Stimulated activated naive CD4-positive, alpha-beta T cell (primary cell): ENCODE data around the gene GTF3C4.
"Not testable (repeated sequence)": the region's sequence is repeated elsewhere in the genome, so short reads cannot be mapped to it uniquely, and the experiment has no call there.

ENCODE experiments used
- DNase-seq, 6 experiments: peaks; one replicate each; lab custom pipeline; 2025; lab: John Stamatoyannopoulos, UW

The GTF3C4 gene

DNA sequence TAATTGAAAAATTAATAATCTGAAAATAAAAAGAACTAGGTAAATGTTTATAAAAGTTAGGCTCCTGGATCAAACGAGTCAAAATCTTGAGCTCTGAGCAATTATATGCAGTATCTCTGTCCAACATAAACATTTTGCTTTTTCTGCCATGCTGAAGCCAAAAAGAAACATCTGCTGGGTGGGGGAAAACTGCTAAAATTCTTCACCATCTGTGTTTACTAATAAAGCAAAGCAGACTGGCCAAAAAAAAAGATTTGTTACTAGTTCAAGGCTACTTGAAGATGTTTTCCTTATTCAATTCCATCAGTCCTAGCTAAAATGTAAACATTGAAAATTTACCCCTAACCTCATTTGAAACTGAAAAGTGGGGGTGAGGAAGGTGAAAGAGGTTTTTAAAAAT is 29.7 kb downstream of the GTF3C4 start:
- DNase-seq: no peak

DNA sequence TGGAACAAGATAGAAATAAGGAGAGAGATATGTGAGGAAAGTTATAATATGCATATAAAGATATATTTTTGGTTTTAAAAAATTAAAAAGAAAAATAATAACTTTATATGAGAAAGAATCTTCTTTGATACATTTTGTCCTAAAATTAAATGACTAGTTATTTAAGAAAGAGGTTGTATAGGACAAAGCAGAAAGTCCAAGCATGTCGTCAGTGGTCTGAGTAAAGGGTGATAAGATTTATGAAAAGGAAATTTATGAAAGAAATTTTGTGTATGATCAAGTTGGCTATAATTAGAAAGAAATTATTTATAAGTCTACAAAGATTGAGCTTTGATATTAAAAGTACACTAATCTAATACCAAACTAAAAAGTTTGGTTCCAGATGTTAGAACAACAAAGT is 32.0 kb downstream of the GTF3C4 start:
- DNase-seq: no peak

GRCh38 chr9:132703336-132703735 is 33.1 kb downstream of the GTF3C4 start:
- no peak for DNase-seq

DNA sequence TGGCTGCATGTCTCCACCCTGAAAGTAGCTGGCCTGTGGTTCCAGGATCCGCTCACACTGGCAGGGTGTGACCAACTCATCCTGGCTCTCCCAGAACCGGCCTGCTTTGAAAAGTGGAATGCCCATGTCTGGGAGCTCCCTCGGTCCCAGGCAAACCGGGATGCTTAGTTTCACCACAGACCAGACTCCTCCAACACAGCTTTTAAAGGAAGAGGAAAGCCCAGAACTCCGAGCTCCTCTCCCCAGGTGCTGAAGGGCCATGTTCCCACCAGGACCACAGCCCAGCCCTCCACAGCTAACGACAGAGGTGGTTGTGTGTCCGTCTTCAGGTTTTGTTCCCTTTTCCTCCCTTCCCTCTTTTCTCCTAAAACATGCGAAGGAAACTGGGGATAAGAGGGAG is 38.0 kb downstream of the GTF3C4 start:
- no peak for DNase-seq

DNA sequence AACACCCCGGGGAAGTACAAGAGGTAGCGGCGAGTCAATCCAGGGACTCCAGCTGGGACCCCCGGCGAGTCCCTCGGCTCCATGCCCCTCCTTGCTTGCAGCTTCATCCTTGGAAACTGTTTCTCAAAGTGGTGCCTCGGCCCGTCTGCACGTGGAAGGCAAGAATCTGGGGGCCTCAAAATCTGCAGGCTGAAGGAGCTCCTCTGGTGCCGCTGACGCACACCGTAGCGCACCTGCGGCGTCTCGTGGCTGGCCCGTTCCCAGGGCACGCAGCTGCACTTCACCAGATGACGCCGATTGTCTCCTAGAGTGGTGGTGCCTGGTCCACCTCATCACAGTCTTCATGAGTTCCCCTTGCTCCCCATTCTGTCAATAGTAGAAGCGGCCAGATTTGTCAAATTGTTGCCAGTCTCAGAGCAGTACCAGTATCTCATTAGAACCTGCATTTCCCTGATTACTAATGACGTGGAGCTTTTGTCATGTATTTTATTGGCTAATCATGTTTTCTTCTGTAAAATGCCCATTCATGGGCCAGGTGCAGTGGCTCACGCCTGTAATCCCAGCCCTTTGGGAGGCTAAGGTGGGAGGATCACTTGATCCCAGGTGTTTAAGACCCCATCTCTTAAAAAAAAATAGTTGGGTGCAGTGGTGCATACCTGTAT is 38.6 kb downstream of the GTF3C4 start:
- DNase-seq: no peak

GRCh38 chr9:132710333-132710732 is 40.1 kb downstream of the GTF3C4 start:
- no peak for DNase-seq

DNA sequence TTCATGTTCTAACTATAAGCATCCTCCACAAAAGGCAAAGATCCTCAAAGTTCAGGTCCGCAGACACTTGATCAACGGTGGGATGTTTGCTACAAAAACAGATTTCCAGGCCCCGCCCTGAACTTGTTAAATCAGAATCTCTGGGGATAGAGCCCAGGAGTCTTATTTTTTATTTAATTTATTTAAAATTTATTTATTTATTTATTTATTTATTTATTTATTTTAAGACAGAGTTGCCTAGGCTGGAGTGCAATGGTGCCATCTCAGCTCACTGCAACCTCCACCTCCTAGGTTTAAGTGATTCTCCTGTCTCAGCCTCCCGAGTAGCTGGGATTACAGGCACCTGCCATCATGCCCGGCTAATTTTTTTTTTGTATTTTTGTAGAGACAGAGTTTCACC is 40.9 kb downstream of the GTF3C4 start:
- DNase-seq: not testable (repeated sequence)

DNA sequence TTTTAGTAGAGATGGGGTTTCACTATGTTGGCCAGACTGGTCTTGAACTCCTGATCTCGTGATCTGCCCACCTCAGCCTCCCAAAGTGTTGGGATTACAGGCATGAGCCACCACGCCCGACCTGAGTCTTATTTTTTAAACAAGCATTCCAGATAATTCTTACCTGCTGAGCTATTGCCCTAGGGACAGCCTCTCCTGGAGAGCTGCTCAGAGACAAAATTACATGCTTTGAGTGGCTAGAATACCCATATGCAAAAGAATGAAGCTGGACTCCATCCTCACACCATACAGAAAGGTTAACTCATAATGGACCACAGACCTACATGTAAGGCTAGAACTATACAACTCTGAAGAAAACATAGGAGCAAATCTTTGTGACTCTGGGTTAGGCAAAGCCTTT is 41.6 kb downstream of the GTF3C4 start:
- no peak for DNase-seq

- no peak for DNase-seq
These were observed 42.5 kb downstream of the GTF3C4 start for GRCh38 chr9:132712753-132713152.

GRCh38 chr9:132716007-132716406 is 45.7 kb downstream of the GTF3C4 start:
- no peak for DNase-seq

DNA sequence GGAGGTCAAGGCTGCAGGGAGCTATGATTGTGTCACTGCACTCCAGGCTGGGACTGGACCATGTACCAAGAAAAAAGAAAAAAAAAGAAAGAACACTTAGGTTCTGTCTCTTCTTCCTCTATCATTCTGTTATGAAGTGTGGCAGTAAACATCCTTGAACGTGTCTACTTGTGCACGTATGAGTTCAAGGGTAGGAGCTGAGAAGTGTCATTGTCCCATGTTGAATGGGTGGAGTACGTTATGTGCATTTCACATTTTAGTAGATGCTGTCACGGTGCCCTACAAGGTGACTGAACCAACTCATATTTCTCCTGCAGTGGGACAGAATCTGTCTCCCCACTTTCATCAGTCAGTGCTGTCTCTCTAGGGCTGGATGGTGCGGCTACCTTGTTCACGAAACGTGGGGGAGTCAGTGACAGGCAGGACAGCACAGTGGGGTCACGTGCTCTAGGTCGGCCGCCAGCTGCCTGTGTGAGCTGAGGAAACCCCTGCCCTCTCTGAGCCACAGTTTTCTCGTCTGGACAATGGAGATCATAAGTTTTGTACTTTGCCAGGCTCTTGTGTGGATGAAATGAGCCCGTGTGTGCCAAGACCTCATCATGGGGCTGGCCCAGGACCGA is 47.2 kb downstream of the GTF3C4 start:
- DNase-seq: no peak

DNA sequence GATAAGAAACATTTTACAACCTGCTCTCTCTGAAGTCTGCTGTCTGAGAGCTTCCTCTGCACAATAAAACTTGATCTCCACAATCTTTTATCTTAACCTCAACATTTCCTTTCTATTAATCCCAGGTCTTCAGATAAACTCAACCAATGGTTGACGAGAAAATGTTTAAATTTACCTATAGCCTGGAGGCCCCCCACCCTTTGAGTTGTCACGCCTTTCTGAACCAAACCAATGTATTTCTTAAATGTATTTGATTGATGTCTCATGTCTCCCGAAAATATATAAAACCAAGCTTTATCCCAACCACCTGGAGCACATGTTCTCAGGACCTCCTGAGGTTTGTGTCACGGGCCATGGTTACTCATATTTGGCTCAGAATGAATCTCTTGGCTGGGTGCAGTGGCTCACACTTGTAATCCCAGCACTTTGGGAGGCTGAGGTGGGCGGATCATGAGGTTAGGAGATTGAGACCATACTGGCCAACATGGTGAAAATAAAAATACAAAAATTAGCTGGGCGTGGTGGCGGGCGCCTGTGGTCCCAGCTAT is 48.2 kb downstream of the GTF3C4 start:
- not testable (repeated sequence) for DNase-seq

DNA sequence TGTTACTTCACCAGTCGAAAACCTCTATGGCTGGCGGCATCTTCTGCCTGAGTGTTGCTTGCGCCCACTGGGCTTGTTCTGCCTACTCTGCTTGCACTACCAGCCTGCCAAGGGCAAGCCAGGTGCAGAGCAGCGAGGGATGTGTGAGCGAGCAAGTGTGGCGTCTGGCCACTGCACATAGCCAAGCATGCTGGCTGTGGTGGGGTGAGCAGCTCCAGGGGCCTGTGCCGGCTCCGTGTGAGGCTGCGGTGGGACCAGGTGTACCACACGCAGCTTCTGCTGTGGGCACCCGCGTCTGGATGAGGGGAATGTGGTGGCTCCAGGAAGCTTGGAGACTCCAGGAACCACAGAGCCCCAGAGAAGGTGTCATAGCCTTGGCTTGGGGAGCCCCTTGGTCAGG is 51.4 kb downstream of the GTF3C4 start:
- DNase-seq: no peak

DNA sequence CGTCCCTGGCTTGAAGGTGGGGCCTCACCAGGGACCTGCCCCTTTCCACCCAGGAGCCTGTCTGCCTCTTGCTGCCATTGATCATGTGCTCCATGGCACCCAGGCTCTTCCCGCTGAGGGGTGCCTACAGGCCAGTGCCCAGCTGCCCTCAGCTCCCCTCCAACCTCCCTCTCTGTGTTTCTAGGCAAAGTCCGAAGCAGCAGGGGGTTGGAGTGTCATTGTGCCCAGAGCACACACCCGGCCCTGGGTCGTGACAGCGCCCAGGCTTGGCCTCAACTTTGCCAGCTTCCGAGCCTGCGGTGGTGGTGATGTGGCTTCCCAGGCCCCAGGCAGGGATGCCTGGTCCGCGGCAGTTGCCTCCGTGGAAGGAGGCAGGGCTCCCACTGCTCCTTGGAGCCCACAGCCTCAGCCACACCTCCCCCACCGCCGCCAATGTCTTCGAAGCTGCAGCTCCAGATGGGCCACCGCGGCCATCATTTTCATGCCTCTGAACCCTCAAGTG is 52.4 kb downstream of the GTF3C4 start:
- no peak for DNase-seq

DNA sequence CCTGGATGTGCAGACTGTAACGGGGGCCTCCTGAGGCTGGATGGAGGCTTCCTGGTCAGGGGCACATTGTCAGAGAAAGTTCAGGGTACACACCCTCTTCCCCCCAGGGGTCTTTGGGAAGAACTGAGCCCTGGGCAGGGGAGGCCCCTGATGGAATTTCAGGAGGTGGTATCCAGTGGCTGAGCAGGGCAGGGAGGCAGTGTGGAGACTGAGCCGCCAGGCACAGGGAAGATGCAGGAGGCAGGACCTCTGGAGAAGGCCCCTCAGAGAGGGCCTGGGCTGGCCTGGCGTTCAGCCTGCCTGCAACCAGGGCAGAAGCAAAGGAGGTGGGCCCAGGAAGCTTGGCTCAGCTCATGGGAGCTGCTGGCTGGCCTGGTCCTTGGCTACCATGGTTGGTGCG is 53.5 kb downstream of the GTF3C4 start:
- no peak for DNase-seq

DNA sequence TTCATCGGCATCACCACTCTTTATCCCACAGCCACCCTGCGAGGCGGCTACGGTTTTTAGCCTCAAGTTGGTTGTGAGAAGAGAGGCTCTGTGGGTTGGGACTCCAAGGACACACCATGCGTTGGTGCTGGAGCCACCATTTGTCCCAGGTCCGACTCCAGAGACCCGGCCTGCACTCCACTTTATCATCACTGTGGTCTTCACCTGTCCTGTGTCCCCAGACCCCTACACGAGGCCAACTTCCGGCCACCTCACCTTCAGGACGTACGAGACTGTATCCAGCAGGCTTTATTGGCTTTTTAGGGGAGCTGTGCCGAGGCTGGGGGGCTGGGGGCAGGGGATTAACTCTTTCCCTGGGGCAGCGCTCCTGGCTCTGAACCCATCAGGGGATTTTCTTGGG is 55.0 kb downstream of the GTF3C4 start:
- no peak for DNase-seq

DNA sequence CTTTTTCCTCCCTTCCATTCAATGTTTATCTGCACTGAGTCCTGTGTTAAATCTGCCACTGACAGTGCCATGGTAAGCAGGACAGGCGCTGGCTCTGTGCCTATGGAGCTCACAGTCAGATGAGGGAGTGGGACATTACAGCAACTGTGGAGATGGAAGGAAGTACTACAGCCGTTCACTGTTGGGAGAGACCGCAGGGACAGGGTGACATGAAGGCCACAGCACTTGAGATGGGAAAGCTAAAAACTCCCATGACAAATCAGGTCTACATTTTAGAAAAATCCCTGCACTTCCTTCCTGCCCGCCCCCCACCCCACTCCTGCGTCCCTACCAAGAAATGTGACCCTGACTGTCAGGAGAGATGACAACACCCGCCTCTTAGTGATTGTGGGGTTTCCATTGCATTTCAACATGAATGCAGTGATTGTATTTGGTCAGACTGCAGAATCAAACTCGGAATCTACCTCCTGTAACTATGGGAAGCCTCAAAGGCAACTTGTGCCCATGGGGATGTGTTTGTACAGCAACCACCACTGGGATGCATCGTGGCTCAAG is 56.4 kb downstream of the GTF3C4 start:
- DNase-seq: no peak

DNA sequence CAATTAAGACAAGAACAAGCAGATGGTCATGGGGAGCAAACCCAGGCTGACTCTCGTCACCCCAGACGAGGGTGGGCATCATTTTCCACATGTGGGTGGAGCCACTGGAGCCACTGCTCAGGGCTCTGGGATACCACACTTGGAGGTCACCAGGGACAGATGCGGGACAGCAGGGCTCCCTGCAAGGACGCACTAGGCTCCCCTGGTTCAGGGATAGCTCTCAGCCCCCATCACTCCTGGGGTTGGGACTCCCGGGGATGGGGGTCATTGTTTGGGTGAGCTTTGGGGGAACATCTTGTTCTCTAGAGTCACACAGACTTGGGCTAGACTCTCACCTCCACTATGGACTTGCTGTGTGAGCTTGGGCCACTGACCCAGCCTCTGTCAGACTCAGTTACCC is 57.8 kb downstream of the GTF3C4 start:
- no peak for DNase-seq

- DNase-seq: no peak
These were observed 58.2 kb downstream of the GTF3C4 start for GRCh38 chr9:132728497-132728896.

- no peak for DNase-seq
These were observed 59.1 kb downstream of the GTF3C4 start for GRCh38 chr9:132729235-132729890.

DNA sequence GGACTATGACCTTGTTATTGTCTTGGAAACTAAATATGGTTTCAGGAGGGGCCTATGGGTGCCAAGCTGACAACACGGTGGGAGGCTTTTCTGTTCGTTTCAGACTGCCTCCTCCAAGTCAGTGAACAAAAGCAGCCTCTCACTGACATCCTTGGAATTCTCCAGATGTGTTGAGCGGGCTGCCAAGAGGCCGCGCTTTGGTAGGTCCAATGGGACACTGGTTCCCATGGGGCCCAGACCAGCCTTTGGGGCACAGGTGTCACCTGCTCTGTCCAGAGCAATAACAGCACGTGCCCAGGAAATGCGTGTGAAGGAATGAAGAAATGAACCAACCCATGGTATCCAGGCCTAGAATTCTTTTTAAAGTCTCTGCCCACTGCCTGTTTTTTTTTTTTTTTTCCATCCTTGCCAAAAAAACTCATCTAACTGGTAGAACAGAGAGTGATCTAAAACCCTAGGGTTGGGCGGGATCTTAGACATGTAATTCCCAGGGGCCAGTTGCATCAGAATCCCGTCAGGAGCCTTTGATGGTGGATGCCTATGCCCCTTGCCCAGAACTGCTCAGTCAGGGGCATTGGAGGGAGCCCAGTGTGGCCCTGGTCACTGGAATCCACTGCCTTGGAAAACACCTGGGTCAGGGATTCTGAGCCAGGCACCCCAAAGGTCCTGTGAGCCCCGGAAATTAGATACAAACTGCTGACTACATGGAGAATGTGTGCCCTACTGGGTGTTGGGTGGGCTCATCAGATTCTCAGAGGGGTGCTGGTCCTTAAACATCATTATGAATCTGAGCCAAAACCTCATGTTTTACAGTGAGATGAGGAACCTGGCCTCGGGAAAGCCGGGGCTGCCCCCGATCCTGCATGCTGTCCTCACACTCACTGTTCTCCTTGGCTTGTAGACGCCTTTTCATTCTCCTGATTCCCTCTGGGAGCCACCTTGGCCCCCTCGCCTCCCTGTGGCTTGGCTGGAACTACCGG is 60.1 kb downstream of the GTF3C4 start:
- DNase-seq: no peak

DNA sequence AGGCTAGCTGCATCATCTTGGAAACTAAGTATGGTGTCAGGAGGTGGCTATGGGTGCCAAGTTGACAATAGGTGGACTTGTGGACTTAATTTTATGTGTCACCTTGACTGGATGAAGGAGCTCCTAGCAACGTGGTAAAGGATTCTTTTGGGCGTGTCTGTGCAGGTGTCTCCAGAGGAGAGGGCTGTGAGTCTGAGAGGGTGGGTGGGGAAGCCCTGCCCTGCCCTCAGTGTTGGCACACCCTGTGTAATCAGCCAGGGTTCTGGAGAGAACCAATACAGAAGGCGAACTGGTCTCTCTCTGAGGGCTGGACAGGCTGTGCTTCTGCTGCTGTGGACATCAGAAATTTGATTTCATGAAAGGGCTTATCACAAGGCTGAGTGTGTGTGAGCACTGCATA is 61.0 kb downstream of the GTF3C4 start:
- DNase-seq: no peak
